Measurements from ENCODE around the gene EEF1AKMT1.

DNA sequence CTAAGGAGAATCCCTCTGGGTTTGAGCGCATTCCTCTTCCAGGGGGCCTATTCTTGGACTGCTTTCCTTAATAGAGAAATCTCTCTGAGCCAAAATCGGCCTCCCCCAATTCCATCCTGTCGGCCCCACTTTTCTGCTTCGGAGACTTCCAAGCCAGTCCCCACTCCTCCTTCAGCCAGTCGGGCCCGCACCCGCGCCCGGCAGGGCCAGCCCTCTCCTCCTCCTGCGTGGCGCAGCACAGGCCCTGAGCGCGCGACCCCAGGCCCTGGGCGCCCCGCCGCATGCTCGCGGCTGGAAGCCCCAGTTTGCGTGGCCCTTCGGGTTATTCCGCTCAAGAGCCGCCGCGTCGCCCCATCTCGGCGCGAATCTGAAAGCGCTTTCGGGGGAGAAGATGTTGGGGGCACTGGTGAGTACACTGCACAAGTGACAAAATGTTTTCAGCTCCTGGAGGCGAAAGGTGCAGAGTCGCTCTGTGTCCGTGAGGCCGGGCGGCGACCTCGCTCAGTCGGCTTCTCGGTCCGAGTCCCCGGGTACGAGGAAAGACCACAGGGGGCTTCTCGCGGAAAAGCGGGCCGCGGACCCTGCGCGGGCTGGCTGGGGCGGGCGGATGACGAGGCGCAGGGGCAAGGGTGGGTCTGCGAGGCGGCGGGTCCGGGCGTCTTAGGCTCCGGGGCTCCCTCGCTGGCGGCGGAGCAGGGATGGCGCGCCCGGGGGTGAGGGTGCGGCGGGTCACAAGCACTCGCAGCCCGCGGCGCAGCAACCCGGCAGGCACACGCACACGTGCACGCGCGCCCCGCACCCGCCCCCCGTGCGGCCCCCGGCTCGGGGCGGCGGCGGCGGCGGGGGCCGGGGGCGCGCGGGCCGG is 70.6 kb downstream of the EEF1AKMT1 start, which contains the start of gene IL17D:
- TF ChIP-seq CTCF (IDR thresholded peaks at IDR 0.05) (no peak), POLR2A (IDR thresholded peaks at IDR 0.05) (no peak)
